Activated CD4-positive, alpha-beta T cell treated with anti-CD3 and anti-CD28 coated beads, Interleukin-2, Interleukin-6, amounts not matched to agents 100 ng/mL and 50 ng/mL, durations not matched to agents 16 hours and 8 hours (primary cell): ENCODE data around the gene SPNS2.

Experiments
- DNase-seq: peaks from one replicate; pipeline ENCODE4 v3.0.0-alpha.2; 2020

The SPNS2 gene

GRCh38 chr17:4525691-4526397 is 27.2 kb downstream of the SPNS2 start:
- DNase-seq = no peak

GRCh38 chr17:4527134-4527533 is 28.5 kb downstream of the SPNS2 start:
- no peak for DNase-seq

- DNase-seq = no peak
Observed at GRCh38 chr17:4527566-4528125, 29.0 kb downstream of the SPNS2 start.

- DNase-seq = no peak
Observed at GRCh38 chr17:4529533-4530152, 31.0 kb downstream of the SPNS2 start.

- no peak for DNase-seq
Observed at GRCh38 chr17:4530799-4531730, 32.4 kb downstream of the SPNS2 start.

- no peak for DNase-seq
Observed at GRCh38 chr17:4531988-4532736, 33.5 kb downstream of the SPNS2 start.

- DNase-seq = no peak
Observed at GRCh38 chr17:4532860-4533522, 34.3 kb downstream of the SPNS2 start.

GRCh38 chr17:4533523-4534504 is 35.1 kb downstream of the SPNS2 start:
- no peak for DNase-seq

- no peak for DNase-seq
Observed at GRCh38 chr17:4534515-4534914, 35.8 kb downstream of the SPNS2 start.

- no peak for DNase-seq
Observed at GRCh38 chr17:4534928-4535666, 36.4 kb downstream of the SPNS2 start.

GRCh38 chr17:4535667-4536258 is 37.1 kb downstream of the SPNS2 start:
- no peak for DNase-seq

GRCh38 chr17:4536259-4536741 is 37.6 kb downstream of the SPNS2 start:
- no peak for DNase-seq

GRCh38 chr17:4536742-4537411 is 38.2 kb downstream of the SPNS2 start:
- no peak for DNase-seq

- no peak for DNase-seq
Observed at GRCh38 chr17:4537451-4538235, 39.0 kb downstream of the SPNS2 start.

GRCh38 chr17:4538236-4539002 is 39.7 kb downstream of the SPNS2 start:
- DNase-seq = no peak

- DNase-seq = no peak
Observed at GRCh38 chr17:4539025-4539424, 40.3 kb downstream of the SPNS2 start.

GRCh38 chr17:4539576-4540223 is 41.0 kb downstream of the SPNS2 start:
- no peak for DNase-seq
